HG03060 (cell line): Measurements from ENCODE around the gene OR2T35.

Experiments used
- ATAC-seq: cut with Tn5 transposase; IDR thresholded peaks from one replicate; pipeline ENCODE4 v1.9.1; 2021; ENCODE audit warnings: low read depth, moderate number of reproducible peaks; ENCODE audit not compliant: unreplicated experiment

Gene OR2T35

DNA sequence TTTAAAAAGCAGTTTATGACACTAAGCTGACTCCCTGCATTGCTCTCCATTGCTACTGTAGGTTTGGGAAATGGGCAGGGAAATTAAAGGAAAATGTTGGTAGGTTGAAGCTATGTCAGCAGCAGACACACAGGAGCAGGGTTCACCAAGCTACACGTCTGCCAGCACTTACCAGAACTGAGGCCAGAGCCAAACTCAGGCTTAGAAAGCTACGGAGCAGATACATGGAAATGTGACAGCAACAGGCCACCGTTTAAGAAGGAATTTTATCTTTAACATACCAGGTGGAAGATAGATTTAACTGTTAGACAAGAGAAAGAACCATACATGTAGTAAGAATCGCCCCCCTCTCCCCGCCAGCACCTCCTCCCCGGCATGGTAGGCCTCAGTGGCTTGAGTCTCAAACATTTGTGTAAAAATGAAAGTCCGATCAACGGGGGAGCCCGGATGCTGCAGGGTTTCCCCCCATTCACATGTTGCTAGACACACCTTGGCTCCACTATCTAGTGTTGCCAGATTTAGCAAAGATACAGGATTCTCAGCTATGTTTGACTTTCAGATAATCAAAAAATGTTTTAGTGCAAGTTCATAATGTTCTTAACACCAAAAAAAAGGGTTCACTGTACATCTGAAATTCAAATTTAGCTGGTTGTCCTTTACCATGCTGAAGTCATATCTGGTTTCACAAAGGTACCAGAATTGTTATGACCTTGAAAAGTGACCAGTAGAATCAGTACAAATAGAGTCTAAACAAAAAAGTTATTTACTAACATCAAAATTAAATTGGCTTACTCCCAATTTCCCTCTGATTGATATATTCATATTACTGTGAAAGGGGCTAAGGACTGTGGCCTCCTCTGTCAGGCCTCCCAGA lies 16.9 kb downstream of the OR2T35 start:
- ATAC-seq = peak; percentile 57

DNA sequence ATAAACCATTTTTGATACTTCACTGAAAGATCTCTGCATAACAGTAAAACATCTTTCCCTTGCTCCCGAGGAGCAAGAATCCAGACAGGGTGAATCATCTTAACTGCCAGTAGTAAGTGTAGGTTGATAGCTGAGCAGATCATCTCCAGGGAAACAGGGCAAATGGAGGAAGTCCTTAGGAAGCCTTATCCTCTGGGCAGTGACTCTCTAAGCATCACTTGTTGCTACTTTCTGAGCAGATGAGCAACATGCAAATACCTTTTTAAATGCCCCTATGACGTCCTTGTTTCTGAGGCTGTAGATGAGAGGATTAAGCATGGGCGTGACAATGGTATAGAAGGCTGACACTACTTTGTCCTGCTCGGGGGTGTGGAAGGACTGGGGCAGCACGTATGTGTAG lies 19.1 kb downstream of the OR2T35 start:
- ATAC-seq = no peak

DNA sequence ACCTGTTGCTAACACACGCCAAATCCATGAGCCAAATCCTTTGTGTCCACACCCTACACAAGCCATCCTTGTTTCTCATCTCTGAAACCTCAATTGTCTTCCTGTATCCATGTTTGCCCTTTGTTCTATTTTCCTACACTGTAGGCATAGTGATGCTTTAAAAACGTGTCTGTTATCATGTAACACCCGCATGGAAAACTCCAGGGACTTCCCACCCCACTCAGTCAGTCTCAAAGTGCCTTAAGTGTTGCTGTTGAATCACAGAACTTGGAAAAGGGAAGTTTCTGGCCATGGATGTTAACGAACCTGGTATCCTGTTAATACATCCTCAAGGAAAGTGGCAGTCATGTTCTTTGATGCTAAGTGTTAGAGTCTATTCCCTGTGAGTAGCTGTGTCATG lies 19.9 kb downstream of the OR2T35 start:
- no peak for ATAC-seq

DNA sequence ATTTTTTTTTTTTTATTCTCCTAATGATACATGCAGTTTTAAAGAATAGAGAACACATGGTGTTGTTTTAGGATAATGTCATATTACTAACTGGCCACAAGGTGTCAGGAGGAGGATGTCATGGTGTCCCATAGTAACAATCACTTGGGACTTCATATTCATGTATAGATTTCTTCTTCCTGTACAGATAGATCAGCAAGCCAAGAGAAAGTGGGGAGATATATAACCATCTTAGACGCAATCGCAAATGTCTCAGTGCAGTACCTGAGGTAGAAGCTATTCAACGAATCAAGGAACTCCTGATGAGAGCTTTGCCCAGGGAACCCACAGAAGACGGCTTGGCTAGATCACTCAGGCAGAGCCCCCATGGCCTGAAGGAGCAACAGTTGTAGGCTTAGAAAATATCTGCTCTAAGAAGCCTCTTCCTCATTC lies 22.5 kb downstream of the OR2T35 start:
- ATAC-seq = peak; percentile 95

DNA sequence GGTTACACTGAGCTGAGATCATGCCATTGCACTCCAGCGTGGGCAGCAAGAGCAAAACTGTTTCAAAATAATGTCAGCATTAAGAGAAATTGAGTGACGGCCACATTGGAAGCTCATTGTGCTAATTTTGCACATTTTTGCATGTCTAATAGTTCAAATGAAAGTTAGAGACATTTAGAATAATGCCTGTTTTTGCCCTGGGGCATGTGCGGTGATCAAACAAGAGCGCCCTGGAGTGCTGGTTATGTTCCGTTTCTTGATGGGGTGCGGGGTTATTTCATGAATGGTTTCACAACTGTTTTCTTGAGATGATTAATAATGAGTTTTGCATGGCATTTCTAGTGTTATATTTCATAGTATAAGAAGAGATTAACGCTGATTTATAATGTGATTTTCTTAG lies 23.3 kb downstream of the OR2T35 start:
- no peak for ATAC-seq

DNA sequence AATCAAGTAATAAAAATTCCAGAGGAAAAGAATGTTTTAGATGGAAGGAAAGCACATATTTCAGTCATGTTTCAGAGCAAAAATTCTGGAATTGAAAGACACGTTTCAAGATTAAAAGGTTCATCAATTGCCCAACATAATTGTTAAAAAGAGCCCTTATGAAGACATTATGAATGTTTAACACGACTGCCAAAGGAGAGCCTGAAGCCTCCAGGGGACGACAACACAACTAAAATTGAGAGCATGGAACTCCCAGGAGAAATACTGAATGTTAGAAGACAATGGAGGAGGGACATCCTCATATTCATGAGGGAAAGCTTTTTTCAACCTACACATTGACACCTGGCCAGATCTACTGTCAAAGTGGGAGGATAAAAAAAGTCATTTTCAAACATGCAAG lies 26.2 kb downstream of the OR2T35 start:
- no peak for ATAC-seq

DNA sequence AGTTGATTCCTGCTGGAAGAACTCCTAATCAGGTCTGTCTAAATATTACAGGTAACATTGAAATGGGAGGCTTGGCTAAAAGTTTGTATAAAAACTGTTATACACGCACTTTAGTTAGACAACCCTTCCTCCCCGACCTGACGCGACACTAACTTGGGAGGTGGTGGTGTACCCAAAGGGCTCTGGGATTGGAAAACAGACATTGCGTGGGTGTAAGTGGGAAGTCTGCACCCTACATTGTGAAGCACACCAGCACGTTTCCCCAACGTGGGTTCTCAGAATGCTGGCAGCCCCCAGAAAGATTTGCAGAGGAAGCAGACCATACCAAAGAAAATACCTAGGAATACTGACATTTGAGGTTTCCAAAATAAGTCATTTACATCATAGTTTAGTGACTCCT lies 27.0 kb downstream of the OR2T35 start:
- no peak for ATAC-seq

DNA sequence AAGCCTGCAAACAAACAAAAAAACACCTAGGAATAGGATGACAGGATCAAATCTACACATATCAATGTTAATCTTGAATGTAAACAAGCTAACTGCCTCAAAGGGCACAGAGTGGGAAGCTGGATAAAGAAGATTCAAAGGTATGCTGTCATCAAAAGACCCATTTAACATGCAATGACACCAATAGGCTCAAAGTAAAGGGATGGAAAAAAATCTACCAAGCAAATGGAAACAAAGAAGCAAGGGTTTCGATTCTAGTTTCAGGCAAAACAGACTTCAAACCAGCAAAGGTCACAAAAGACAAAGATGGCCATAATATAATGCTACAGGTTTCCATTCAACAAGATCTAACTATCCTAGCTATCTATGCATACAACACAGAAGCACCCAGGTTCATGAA lies 31.3 kb downstream of the OR2T35 start:
- ATAC-seq = no peak

DNA sequence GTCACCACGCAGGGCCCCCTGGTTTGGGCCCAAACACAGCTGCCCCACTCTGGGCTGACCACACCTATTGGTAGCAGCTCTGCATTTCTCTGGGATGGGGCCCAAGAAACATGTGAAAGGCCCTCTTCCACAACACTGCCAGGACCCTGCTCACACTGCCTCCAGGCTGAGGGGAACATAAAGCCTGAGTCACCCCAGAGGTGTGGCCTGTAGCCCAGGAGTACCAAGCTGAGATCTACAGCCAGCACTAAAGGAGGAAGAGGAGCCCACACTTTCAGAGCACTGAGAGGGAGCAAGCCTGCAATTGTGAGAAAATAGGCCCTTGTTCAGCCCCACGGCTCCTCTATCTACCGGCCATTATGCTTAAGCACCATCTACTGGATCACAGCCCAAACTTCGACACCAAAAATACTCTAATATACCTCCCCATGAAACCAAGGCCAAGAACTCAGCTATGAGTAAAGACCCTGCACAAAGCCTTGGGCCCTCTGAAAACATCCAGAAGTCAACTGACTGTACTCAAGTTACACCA lies 33.1 kb downstream of the OR2T35 start:
- no peak for ATAC-seq

DNA sequence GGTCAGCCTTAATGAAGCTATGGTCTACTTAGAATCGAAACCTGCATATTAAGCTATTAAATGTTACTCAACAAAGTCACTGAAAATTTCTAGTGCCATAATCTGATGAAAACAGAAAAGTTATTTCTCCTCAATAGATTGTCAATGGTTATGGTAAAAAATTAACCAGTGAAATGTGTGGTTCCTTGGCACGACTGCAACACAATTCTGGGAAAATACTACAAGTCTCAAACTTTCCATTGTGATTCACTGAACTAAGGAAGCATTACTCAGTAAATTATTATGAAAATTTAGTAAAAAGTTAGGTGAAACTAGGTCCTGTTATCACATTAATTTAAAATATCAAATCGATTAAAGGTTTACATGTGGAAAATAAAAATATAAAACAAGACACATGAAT lies 34.8 kb downstream of the OR2T35 start:
- no peak for ATAC-seq

DNA sequence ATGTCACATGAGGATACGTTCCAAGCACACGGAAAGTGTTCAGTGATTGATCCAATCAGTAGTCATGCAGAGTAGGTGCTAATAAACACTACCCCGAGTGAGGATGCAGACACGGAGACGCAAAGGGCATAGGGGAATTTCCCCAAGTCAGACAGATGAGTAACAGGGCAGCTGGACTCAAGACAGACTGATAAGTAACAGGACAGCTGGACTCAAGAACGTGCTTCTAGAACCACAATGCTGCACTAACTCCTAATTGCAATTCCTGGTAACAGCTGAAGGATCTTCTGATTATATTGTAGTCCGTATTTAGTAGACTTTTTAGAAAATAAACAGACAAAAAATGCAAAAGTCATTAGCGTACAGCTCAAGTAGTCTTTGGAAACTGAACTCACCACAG lies 45.7 kb downstream of the OR2T35 start:
- ATAC-seq = no peak

DNA sequence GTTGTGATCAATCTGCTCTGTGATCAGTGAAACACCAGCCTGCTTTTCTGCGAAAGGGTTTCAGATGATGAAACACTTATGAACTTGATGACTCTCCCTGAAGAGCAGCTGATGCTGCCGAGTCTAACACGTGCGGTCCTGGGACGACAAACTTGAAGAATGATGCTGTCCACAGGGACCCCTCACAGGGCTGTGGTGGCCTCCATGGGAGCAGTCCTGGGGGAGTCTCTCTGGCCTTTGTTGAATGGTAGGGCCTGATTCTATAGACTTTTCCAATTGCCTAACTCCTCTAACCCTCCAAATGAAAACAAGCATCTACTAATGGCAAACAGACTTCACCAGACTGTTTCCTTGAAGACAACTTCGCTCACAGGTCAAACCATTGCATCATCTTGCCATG lies 47.5 kb downstream of the OR2T35 start, which contains the start of gene OR2T10:
OR2T10 (minus strand) TSS at position 112 of the 400 bp plus-strand sequence. CDS start 3,932 bp downstream, outside the sequence.
- no peak for ATAC-seq

DNA sequence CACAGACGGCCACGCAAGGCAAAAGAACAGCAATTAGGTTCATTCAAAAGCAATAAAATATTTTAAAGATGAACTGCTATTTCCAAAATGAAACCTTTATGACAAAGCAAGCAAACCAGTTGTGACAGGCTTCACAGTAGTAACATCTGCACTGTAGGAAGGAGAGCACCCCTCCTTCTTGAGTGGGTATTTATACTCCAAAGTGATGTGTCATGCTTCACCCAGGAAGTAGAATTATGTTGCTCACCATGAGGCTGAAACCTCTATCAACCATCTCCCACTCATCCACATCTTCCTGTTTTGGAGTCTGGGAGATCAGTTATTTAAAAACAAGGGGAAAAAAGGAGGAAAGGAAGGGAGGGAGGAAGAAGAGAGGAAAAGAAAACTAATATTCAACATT lies 48.5 kb downstream of the OR2T35 start:
- no peak for ATAC-seq

DNA sequence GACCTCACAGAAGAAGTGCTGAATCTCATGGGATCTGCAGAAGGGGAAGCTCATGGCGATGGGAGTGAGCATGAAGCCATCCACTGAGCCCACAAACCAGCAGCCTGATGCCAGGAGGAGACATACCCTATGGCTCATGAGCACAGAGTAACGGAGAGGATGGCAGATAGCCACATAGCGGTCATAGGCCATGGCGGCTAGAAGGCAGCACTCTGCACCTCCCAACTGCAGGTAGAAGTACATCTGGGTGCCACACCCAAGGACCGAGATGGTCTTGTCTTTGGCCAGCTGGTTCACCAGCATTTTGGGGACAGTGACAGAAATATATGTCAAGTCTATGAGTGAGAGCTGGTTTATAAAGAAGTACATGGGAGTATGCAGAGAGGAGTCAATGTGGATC lies 51.9 kb downstream of the OR2T35 start:
- ATAC-seq = no peak

DNA sequence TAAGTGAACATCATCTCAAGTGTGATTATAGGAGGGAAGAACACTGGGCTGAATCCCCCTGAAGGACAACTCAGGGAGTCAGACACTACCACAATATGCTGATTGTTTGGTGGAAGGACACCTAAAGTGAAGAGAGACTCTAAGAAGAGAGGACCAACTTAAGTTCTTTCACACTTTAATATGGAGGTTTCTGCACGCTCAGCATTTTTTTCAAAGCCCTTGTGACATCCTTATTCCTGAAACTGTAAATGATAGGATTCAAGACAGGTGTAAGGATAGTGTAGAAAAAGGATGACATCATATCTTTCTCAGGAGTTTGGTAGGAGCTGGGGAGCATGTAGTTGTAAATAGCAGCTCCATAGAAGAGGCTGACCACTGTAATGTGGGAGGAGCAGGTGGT lies 52.4 kb downstream of the OR2T35 start:
- ATAC-seq = no peak

DNA sequence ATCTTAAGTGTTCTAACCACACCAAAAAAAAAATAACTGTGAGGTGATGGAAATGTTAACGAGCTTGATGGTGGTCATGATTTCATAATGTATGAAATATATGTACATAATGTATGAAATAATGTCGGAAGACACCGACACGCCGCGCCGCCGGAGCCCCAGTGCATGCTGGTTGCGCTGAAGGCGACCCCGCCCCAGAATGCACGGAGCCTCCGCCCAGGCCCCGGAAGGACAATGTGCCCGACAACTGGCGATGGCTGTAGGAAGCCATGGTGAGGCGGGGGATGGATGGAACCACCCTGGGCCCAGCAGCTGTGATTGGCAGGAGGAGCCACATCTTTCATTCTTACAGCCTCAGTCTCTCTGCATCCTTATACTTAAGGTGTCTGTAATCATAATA lies 55.0 kb downstream of the OR2T35 start:
- no peak for ATAC-seq

DNA sequence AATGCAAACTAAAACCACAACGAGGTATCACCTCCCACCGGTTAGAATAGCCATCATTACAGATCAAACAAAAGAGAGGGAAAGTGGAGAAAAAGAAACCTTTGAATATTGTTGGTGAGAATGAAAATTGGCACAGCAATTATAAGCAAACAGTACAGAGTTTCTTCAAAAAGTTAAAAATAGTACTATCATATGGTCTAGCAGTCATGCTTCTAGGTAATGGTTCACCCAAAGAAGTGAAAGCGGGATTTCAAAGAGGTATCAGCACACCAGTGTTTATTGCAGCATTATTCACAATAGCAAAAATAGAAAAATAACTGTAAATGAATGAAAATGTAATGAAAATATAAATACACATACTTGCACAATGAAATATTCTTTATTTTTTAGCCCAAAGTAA lies 55.7 kb downstream of the OR2T35 start:
- ATAC-seq = peak; percentile 57
